Mucosa of stomach (tissue), 1 donor: ENCODE measurements around the gene CKAP4.

Source experiments
- H3K27me3 ChIP-seq: one replicate; pipeline ENCODE4 v1.7.0; 2013; ENCODE audit warnings: mild to moderate bottlenecking, low read length; ENCODE audit not compliant: control insufficient read depth, insufficient read depth
- H3K36me3 ChIP-seq: one replicate; pipeline ENCODE4 v1.7.0; 2013; ENCODE audit warnings: low read length; ENCODE audit not compliant: control insufficient read depth, insufficient read depth
- H3K4me1 ChIP-seq: one replicate; pipeline ENCODE4 v1.7.0; 2013; ENCODE audit warnings: mild to moderate bottlenecking, low read length; ENCODE audit not compliant: control insufficient read depth, insufficient read depth
- H3K4me3 ChIP-seq: one replicate; pipeline ENCODE4 v1.7.0; 2013; ENCODE audit warnings: low read length
- H3K9ac ChIP-seq: one replicate; pipeline ENCODE4 v1.7.0; 2013; ENCODE audit warnings: mild to moderate bottlenecking, low read length, moderate library complexity
- H3K9me3 ChIP-seq: one replicate; pipeline ENCODE4 v1.7.0; 2013; ENCODE audit warnings: mild to moderate bottlenecking, low read length, moderate library complexity; ENCODE audit not compliant: control insufficient read depth
- donor health status: Pancreatic carcinoma.

Gene CKAP4

GRCh38 chr12:106285982-106286381 is 38.2 kb upstream of the CKAP4 start:
- peaks cover 30% of the 10 kb centered on the region for H3K4me1 ChIP-seq
- H3K27me3 ChIP-seq: no peaks in the 10 kb centered on the region

DNA sequence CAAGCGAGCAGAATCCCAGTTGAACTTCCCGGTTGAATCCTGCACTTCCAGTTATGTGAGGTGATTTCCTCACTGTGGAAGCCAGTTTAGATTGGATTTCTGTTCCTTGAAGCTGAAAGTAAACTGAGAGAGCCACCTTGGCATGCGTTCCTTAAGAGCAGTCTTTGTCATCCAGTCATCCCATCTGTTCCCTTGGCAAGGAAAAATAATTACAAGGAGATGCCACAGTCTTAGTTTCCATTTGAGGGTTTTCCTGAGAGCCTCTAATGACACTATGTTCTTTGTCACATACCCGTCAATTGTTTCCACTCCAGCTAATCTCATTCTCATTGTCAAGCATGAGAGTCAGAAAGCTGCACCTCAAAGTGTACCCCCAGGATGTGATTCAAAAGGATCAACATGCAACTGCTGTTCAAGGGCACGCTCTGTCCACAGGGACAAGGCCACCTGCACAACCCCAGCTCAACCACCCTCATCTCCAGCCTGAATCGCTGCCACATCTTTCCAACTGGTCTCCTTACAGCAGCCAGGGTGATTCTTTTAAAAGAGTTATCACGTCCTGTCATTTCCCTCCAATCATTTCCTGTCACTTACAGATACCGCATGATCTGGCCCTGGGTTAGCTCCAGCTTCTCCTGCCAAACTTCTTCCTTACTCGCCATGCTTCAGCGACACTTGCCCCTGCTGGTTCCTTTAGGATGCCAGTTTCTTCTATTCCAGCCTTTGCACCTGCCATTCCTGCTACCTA is 36.7 kb upstream of the CKAP4 start:
- Histone ChIP-seq H3K36me3 (no peaks in the 10 kb centered on the region), H3K9ac (no peak overlapping the region), H3K27me3 (no peaks in the 10 kb centered on the region), H3K4me3 (no peak overlapping the region), H3K9me3 (no peaks in the 10 kb centered on the region), H3K4me1 (peaks cover 26% of the 10 kb centered on the region)

More at GRCh38 chr12:106285982-106286381, 38.2 kb upstream of the CKAP4 start:
- H3K4me3 ChIP-seq: no peak overlapping the region
- H3K9ac ChIP-seq: no peak overlapping the region
- no peaks in the 10 kb centered on the region for H3K36me3 ChIP-seq
- no peaks in the 10 kb centered on the region for H3K9me3 ChIP-seq

DNA sequence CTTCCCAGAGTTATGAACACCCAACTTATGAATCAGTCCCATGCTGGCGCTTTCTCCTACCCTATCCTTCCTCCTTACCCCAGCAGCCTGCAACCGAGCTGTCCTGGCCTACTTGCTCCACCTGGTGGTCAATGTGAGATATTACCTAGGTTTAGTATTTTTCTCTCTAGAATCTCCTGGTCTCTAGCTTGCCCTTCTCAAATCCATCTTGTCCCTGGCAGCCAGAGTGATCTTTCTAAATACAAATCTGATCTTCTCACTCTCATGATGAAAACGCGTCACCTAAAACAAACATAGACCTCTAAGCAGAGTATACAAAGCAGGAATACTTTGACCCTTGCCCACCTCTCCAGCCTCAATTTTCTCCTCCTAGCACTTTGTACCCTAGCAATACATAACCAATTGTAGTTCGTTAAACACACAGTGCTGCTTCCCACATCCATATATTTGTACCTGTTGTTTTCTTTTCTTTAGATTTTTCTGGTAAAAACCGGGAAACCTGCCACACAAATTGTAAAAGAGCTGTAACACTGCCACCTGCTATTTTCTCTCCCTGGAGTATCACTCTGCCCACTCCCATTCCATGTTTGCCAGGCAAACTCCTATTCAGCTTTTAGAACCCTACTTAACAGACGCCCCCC is 34.8 kb upstream of the CKAP4 start:
- no peak overlapping the region for H3K4me3 ChIP-seq
- H3K36me3 ChIP-seq: no peaks in the 10 kb centered on the region
- H3K27me3 ChIP-seq: no peaks in the 10 kb centered on the region
- no peaks in the 10 kb centered on the region for H3K9me3 ChIP-seq
- H3K9ac ChIP-seq: no peak overlapping the region
- H3K4me1 ChIP-seq: peaks cover 19% of the 10 kb centered on the region

DNA sequence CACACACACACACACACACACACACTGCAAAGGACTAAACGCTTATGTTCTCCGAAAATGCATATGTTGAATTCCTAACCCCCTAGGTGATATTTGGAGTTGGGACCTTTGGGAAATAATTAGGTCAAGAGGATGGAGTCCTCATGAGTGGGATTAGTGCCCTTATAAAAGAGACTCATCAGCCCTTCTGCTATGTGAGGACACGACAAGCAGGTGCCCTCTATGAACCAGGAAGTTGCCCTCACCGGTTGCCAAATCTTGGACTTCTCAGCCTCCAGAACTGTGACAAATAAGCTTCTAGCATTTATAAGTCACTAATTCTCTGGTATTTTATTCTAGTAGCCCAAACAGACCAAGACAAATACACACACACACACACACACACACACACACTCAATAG is 34.0 kb upstream of the CKAP4 start:
- H3K36me3 ChIP-seq: no peaks in the 10 kb centered on the region
- no peaks in the 10 kb centered on the region for H3K9me3 ChIP-seq
- H3K27me3 ChIP-seq: no peaks in the 10 kb centered on the region
- no peak overlapping the region for H3K4me3 ChIP-seq
- peaks cover 19% of the 10 kb centered on the region for H3K4me1 ChIP-seq
- no peak overlapping the region for H3K9ac ChIP-seq

DNA sequence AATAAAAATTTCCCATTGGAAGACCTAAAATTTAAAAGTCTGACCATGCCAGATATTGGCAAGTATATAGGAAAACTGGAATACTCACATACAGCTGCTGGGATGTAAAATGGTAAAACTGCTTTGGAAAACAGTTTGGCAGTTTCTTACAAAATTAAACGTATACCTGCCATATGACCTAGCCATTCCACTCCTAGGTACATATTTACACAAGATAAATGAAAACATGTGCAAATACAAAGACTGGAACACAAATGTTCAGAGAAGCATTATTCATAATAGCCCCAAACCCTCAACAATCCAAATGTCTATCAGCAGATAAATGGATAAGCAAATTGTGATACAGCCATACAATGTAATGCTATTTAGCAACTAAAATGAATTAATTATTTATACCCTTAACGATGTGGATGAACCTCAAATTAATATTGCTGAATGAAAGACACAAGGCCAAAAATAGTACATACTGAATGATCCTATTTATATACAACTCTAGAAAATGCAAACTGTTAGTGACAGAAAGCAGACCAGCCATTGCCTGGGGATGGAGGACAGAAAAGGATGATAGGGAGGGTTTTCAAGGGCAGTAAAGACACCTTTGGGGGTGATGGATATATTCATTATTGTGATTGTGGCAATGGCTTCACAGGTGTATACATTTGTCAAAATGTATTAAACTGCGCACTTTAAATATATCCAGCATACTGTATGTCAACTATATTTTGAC is 33.4 kb upstream of the CKAP4 start:
- no peak overlapping the region for H3K4me3 ChIP-seq
- H3K9ac ChIP-seq: no peak overlapping the region
- H3K36me3 ChIP-seq: no peaks in the 10 kb centered on the region
- H3K4me1 ChIP-seq: peaks cover 19% of the 10 kb centered on the region
- no peaks in the 10 kb centered on the region for H3K9me3 ChIP-seq
- H3K27me3 ChIP-seq: no peaks in the 10 kb centered on the region

DNA sequence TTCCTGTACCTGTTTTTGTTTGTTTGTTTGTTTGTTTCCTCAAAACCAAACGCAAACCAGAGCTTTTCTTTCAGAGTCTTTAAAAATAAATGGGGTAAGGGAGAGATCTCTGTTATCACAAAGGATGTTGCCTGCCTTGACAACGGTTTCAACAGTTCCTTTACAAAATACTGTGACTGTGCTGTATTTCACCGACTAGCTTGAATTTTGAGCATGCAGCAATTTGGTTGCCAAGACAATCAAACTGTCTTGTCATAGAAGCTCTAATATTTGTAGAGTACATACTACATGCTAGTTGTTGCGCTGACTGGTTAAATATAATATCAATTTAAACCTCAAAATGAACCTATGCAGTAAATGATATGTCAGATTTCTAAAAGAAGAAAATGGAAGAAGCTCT is 32.3 kb upstream of the CKAP4 start:
- no peaks in the 10 kb centered on the region for H3K36me3 ChIP-seq
- H3K4me3 ChIP-seq: no peak overlapping the region
- H3K9ac ChIP-seq: no peak overlapping the region
- no peaks in the 10 kb centered on the region for H3K9me3 ChIP-seq
- H3K4me1 ChIP-seq: peaks cover 26% of the 10 kb centered on the region
- H3K27me3 ChIP-seq: no peaks in the 10 kb centered on the region

DNA sequence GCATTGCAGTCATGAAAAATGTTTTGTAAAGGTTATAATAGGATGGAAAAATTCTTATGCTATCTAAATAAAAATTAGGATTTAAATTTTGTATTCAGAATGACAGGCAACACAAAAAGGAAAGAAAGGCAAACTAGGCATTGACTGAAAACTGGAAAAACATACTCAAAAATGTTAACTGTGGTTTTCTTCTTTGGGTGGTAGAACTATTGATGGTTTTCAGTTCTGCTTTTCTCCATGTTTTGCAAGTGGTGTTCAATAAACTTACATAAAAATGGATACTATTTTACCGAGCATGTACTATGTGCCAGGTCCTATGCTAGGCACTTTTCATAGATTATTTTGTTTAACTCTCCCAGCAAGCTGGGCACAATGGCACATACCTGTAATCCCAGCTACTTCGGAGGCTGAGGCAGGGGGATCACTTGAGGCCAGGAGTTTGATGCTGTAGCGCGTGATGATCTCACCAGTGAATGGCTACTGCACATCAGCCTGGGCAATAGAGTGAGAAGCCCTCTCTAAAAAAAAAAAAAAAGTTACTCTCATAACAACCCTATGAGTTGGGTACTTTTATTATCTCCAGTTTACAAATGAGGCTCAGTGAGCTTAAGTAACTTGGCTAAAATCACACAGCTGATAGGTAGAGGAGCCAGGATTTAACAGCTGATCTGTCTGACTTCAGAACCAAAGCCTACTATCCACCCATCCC is 28.4 kb upstream of the CKAP4 start:
- peaks cover 45% of the 10 kb centered on the region for H3K4me1 ChIP-seq
- H3K9ac ChIP-seq: no peak overlapping the region
- no peaks in the 10 kb centered on the region for H3K36me3 ChIP-seq
- H3K9me3 ChIP-seq: no peaks in the 10 kb centered on the region
- no peak overlapping the region for H3K4me3 ChIP-seq
- H3K27me3 ChIP-seq: no peaks in the 10 kb centered on the region

DNA sequence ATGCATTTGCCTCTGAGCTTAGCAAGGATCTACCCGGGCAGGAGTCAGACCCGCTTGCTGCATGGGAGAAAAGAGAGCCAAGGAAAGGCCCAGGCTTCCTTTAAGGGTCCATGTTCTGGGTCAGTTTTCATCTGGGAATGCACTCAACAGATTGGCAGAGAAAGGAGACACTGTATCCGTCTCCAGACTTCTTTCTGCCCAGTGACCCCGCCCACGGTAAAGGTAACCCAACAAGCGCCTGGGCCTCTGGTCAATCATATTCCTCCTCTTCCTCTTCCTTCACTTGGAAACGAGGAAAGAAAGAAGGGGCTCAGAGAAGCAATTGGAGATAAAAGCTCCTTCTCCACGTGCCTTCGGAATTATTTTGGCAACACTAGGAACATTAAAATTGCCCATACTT is 27.6 kb upstream of the CKAP4 start:
- peaks cover 45% of the 10 kb centered on the region for H3K4me1 ChIP-seq
- H3K9me3 ChIP-seq: no peaks in the 10 kb centered on the region
- H3K27me3 ChIP-seq: no peaks in the 10 kb centered on the region
- no peak overlapping the region for H3K4me3 ChIP-seq
- no peaks in the 10 kb centered on the region for H3K36me3 ChIP-seq
- peak overlapping the region; percentile 52 for H3K9ac ChIP-seq

DNA sequence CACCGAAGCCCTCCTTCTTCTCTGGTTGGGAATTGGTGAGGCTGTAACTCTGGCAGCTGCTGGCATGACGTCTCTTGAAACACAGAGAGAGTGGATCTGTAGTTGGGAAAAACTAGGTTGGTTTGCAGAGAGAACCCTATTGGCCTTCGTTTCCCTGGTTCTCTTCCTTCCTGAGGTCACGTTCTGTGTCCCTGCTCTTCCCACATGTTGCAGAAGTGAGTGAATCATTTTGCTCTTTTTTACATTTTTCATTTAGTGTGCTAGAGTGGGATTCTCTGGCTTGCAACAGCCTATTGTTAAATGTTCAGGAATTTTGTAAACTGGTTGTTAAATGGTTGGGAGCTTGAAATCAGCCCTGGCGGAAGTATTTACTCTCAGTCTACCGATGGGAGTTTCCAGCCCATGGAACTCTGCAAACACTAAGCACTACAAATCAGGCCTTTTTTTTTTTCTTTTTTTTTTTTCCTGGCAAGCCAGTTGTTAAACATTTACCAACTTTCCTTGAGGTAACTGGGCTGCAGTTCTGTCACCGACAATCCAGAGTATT is 26.8 kb upstream of the CKAP4 start:
- Histone ChIP-seq H3K4me1 (peaks cover 45% of the 10 kb centered on the region), H3K4me3 (no peak overlapping the region), H3K9me3 (no peaks in the 10 kb centered on the region), H3K27me3 (no peaks in the 10 kb centered on the region), H3K9ac (peak overlapping the region; percentile 52), H3K36me3 (no peaks in the 10 kb centered on the region)

- no peaks in the 10 kb centered on the region for H3K27me3 ChIP-seq
- no peak overlapping the region for H3K4me3 ChIP-seq
- peak overlapping the region; percentile 31 for H3K9ac ChIP-seq
- H3K4me1 ChIP-seq: peaks cover 45% of the 10 kb centered on the region
- no peaks in the 10 kb centered on the region for H3K9me3 ChIP-seq
- no peaks in the 10 kb centered on the region for H3K36me3 ChIP-seq
These were observed 26.2 kb upstream of the CKAP4 start for GRCh38 chr12:106274012-106274411.

- H3K9me3 ChIP-seq: no peaks in the 10 kb centered on the region
- H3K4me1 ChIP-seq: peaks cover 45% of the 10 kb centered on the region
- no peaks in the 10 kb centered on the region for H3K27me3 ChIP-seq
- no peak overlapping the region for H3K4me3 ChIP-seq
- H3K36me3 ChIP-seq: no peaks in the 10 kb centered on the region
- no peak overlapping the region for H3K9ac ChIP-seq
These were observed 25.7 kb upstream of the CKAP4 start for GRCh38 chr12:106273491-106273890.
